ENCODE data around the gene MED13L.

The MED13L gene

GRCh38 chr12:116078396-116078795, 199.1 kb downstream of the MED13L start:
- no peak for TF ChIP-seq CTCF (IDR thresholded peaks at IDR 0.05; ENCODE audit: low read depth, low read length)
- DNase-seq (ENCODE audit: extremely low read depth, low read depth) = no peak

GRCh38 chr12:116077431-116077830, 200.1 kb downstream of the MED13L start:
- no peak for DNase-seq (ENCODE audit: extremely low read depth, low read depth)
- TF ChIP-seq CTCF (IDR thresholded peaks at IDR 0.05; ENCODE audit: low read depth, low read length) = no peak

GRCh38 chr12:116076399-116076798, 201.1 kb downstream of the MED13L start:
- DNase-seq (ENCODE audit: extremely low read depth, low read depth) = no peak
- TF ChIP-seq CTCF (IDR thresholded peaks at IDR 0.05; ENCODE audit: low read depth, low read length) = no peak

GRCh38 chr12:116074686-116075085, 202.8 kb downstream of the MED13L start:
- no peak for TF ChIP-seq CTCF (IDR thresholded peaks at IDR 0.05; ENCODE audit: low read depth, low read length)
- DNase-seq (ENCODE audit: extremely low read depth, low read depth) = no peak

GRCh38 chr12:116071555-116072230, 205.8 kb downstream of the MED13L start:
- no peak for TF ChIP-seq CTCF (IDR thresholded peaks at IDR 0.05; ENCODE audit: low read depth, low read length)
- DNase-seq (ENCODE audit: extremely low read depth, low read depth) = no peak

- no peak for DNase-seq (ENCODE audit: extremely low read depth, low read depth)
- TF ChIP-seq CTCF (IDR thresholded peaks at IDR 0.05; ENCODE audit: low read depth, low read length) = no peak
Observed at GRCh38 chr12:116070444-116070843, 207.0 kb downstream of the MED13L start.

- no peak for DNase-seq (ENCODE audit: extremely low read depth, low read depth)
Observed at GRCh38 chr12:116069943-116070342, 207.6 kb downstream of the MED13L start.

More at GRCh38 chr12:116069943-116070342, 207.6 kb downstream of the MED13L start:
- no peak for TF ChIP-seq CTCF (IDR thresholded peaks at IDR 0.05; ENCODE audit: low read depth, low read length)
